Hematopoietic multipotent progenitor cell treated with erythropoietin and hydrocortisone succinate and interleukin-3 and kit ligand, for 8 days (in vitro differentiated cells): ENCODE results near the gene SHOC2.

Source experiments
- DNase-seq: peaks from one replicate; pipeline ENCODE4 v3.0.0-alpha.2; 2015

SHOC2 gene

DNA sequence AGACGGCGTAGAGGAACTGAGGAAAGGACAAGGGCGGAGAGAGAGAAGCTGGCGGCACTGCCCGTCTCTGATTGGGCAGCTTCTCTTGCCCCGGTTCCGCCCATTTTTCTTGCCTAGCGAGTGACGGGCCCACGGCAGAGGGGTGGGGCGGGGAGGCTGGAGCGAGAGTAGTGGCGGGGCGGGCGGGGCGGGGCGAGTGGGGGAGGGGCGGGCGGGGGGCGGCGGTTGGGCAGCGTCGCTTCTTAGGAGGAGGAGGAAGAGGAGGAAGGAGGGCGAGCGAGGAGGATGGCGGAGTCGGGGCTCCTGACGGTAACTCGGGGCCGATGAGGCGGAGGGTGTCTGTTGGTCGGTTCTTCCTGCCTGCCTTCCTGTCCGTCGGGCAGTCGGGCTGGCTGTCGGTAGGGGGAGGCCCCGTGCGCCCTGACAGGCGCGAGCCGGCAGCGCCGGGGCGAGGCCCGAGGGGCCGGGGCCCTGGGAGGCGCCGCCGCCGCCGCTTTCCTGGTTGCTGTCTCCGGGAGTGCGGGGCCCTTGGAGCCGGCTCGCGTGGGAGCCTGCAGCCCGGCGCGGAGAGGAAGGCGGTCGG lies at the start of gene SHOC2:
Gene SHOC2, plus strand, starts transcription at position 256 of the 583 bp plus-strand sequence. CDS start 44,755 bp downstream, outside the sequence.
- no peak for DNase-seq

DNA sequence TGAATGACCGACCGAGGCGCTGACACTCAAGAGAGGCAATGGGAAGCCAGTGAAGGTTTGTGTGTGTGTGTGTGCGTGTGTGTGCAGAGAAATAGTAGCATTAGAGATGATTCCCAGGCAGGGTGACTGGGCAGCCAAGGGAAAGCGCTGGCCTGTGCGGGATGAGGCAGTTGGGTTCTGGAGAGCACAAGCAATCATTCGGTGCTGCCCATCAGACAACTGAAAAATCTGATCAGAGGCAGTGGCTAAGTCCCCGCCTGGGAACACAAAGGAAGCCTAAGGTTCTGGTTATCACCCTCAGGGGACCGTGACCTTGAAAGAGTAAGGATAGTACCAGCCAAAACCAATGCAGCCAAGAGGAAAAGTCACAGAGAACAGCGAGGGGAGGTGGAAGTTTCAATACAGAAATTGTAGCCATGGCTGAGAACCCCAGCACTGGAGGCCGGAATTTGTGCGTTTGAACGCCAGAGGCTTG lies 48.5 kb upstream of the SHOC2 start:
- no peak for DNase-seq

DNA sequence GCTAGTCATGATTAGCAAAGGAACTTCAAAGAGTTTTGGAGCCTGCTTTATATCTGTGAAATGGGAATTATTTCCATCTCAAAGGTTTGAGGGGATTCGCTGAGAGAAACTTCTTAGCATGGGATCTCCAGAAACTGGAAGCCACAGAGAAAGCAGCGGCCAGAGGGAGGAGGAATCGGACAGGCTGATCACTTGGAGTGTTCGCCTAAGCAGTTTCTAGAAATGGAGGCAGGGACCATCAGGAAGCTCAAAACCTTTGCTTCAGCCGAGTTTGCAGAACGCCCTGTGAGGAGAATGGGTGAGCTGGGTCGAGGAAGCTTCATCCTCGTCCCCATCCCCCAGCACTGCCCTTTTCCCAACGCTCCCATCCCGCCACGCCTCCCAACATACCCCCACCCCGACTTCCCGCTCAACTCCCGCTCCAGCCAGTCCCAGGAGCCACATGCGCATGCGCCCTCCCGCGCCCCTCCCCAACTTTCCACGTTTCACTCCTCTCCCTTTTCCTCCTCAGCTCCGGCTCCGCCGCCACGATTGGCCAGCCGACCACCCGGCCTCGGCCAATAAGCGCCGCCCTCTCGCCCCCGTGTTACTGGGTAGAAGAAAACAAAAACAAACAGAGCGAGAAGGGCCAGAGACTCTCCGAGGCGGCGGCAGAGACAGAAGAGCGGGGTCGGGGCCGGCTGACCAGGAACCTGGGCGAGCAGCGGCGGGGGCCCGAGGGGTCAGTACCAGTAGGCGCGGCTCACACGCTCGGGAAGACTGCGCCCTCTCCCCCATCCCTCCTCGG lies 47.9 kb upstream of the SHOC2 start, which contains the start of gene PDCD4:
Gene PDCD4, plus strand, starts transcription at position 631 of the 787 bp plus-strand sequence. CDS start 4,100 bp downstream, outside the sequence.
- peak; percentile 97 for DNase-seq

DNA sequence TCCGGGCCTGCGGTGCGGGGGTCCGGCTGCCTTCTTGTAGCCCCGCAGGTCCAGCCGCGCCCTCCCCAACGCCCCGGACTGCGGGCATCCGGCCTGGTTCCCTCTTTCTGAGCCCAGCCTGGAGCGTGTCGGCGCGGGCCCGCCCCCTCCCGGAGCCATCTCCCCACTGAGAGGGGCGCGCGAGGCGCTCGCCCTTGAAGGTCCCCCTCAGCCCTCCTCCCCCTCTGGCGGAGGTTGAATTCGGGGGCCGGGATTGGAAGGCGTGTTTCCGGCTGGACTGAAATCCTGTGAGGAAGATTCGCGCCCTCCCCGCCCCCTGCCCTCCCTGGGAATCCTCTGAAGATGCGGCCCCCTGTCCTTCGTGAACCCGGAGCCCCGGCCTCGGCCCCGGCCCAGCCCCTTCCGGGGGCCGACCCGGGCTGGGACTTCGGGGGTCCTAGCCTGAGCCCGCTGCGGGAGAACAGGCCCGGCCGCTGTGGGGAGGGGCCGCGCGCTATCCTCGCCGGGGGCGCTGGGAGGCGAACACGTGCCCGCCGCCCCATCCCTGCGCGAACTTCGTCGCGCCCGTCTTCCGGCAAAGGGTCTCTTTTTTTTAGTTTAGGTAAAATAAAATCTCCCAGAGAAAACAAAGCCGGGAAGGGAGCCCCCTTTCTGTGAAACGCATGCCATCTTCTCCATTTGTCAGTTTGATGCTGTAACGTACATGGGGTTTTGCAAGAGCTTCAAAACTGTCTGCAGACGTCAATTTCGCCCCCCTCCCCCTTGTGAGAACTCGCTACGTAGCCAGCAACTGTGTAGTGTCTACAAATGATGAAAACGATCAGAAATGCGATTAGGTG lies 47.0 kb upstream of the SHOC2 start:
- peak; percentile 89 for DNase-seq

DNA sequence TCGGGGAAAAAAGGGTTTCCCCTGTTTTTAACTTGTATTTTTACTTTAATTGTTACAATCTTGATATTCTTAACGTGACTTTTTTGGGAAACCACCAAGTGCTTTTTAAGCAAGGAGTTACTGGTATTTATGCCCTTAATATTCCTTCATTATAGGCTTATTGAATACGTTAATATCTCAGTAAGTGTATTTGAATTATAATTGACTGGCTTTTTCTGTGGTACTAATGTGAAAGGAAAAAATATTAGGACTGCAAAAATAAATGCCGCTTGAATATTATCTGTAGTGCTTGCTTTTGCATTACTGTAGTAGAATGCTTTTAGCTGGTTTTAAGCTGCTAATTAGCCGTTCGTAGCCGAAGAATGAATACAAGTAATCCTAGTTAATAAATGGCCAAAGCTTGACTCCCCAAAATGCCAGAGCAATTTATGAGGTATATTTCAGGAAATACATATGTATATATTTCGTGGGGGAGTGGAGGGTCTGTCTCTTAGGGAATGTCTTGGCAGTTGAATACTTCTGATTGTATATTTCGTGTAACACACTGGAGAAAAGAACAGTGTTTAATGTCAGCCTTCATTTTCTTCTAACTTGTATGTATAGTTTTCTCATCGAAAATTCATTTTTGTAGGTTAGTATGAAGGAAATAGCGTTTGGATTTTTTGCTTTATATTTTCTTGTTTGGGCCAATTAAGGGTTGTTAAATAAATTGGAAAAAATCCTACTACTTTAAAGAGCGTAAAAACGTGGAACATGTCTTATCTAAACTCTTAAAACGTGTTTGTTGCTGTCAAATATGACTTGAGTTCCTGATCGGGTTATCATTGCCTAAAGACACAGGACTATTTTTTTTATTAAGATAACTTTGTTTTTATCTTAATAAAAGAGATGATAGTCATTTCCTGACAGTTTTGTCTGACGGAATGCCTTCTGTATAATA lies 46.1 kb upstream of the SHOC2 start:
- peak; percentile 49 for DNase-seq

DNA sequence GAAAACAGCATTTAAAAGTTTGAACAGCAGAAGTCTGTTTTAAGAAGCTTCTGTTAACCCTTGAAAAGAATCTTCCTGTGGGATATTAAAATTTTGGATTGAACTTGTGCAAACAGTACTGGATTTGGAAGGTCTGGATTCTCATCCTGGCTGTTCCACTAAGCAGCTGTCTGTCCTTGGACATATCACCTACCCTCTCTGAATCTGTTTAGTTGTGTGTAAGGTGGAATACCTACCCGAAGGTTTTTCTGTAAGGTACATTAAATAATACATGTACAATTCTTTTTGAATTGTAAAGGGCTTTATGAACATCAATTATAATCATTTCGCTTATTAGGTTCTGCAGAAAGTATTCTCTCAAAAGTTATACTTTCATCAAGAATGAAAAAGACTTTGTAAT lies 45.5 kb upstream of the SHOC2 start:
- no peak for DNase-seq

DNA sequence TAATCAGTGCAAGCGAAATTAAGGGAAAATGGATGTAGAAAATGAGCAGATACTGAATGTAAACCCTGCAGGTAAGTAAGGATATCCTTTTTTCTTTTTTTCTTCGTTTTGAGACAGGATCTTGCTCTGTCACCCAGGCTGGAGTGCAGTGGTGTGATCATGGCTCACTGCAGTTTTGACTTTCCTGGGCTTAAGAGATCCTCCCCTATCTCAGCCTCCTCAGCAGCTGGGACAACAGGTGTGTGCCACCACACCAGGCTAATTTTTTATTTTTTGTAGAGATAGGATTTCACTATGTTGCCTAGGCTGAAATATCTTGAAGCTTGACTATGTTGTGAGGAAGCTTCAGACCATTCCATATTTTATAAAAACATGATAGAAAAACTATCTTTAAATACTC lies 43.4 kb upstream of the SHOC2 start:
- DNase-seq = no peak

DNA sequence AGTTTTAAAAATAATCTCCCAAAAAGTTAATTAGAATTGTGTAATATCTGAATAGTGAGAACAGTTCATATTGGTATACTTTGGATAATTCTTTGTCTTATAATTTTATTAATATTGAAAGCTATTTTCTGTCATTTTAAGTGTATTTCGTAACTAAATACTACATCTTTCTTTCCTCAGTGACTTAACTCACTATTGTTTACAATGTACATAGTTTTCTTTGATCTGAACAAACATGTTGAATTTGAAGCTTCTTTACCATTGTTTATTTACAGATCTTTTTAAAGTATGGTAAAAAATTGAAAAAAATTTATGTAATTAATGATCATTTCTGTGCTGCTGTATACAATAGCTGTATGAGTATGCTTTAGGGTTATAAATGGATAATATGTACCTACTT lies 42.6 kb upstream of the SHOC2 start:
- DNase-seq = no peak

DNA sequence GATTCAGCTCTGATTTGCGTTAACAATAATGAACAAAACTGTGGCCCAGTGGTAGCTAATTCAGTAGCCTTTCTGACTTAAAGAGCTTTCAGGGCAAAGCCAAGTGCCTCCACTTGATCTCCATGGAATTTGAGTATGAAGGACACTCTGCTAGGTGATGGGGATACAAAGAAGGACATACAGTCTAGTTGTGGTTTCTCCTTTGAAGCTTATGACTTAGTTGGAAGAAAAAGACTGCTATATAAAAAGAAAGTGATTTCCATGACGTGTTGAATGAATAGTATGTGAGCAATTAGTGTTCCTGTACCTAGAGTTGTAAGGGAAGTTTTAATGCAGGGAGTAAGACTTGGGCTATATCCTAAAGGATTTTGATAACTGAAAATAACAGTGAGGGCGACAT lies 39.4 kb upstream of the SHOC2 start:
- no peak for DNase-seq

DNA sequence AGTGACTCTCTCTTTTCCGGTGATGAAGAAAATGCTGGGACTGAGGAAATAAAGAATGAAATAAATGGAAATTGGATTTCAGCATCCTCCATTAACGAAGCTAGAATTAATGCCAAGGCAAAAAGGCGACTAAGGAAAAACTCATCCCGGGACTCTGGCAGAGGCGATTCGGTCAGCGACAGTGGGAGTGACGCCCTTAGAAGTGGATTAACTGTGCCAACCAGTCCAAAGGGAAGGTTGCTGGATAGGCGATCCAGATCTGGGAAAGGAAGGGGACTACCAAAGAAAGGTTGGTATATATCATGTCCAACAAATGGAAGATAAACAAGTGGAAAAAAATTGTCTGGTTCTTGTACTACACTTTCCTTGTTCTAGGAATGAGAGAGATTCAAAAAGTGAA lies 38.2 kb upstream of the SHOC2 start:
- DNase-seq = no peak

DNA sequence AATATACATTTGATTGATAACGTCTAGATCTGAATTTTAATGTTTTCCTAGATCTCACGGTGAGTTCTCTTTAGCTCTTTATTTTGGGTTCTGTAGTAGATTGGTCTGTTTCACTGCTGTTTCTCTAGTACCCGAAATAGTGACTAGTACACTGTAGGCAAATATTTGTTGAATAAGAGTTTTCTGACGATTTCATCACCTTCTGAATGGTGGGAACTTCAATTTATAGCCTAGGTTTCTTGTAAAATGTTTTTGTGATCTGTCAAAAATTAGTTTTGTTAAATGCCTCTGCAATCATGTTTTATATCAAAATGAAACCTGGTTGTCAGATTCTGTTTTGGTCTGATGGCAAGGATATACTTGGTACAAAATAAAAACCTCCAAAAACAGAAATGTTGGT lies 37.5 kb upstream of the SHOC2 start:
- no peak for DNase-seq

DNA sequence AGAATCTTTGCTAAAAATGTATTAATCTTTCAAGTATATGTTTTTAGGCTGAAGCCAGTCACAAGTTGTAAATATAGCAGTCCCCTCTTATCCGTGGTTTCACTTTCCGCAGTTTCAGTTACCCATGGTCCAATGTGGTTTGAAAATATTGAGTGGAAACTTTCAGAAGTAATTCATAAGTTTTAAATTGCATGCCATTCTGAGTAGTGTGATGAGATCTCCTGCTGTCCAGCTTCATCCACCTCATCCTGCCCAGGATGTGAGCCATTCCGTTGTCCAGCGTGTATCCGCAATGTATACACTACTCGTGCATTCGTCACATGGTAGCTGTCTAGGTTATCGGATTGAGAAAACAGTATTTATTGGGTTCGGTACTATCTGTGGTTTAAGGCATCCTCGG lies 35.5 kb upstream of the SHOC2 start:
- peak; percentile 22 for DNase-seq

DNA sequence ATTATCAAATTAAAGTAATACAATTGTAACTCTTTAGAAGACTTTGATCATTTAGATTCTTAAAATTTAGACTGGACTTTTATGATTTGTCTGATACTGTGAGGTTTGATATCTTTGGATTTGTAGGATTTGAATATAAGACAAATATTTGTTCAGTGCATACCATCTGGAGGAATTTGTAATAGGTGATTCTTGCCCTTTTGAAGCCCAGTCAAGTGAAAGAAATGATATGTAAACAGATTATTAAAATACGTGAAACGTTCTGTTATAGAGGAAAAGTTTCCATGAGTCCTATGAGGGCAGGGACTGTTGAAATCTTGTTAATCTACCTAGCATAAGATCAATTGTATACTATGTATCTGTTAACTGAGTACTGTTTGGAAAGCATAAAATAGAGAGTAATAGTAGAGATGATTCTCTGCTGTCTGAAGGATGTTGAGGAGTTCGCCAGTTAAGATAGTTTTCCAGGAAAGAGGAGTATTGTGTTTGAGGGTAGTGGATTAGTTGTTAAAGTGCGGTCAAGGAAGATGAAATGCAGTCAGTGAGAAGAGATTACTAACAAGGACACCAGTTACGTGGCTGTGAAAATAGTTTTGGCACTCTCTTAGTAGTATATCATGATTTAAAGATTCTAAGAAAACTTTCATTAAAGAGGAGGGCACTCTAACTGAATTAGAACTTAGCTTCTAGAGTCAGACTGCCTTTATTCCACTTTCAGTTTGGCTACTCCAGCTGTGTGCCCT lies 33.3 kb upstream of the SHOC2 start:
- DNase-seq = no peak

DNA sequence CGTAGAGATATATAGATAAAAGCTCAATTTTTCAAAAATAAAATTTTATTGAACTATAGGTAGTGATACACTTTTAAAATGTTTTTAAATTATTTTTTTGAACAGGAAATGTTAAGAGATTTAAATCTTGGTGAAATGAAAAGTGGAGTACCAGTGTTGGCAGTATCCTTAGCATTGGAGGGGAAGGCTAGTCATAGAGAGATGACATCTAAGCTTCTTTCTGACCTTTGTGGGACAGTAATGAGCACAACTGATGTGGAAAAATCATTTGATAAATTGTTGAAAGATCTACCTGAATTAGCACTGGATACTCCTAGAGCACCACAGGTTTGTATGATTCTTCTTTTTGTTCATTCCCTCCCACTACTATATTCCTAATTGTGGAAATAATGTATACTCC lies 31.8 kb upstream of the SHOC2 start:
- DNase-seq = no peak

DNA sequence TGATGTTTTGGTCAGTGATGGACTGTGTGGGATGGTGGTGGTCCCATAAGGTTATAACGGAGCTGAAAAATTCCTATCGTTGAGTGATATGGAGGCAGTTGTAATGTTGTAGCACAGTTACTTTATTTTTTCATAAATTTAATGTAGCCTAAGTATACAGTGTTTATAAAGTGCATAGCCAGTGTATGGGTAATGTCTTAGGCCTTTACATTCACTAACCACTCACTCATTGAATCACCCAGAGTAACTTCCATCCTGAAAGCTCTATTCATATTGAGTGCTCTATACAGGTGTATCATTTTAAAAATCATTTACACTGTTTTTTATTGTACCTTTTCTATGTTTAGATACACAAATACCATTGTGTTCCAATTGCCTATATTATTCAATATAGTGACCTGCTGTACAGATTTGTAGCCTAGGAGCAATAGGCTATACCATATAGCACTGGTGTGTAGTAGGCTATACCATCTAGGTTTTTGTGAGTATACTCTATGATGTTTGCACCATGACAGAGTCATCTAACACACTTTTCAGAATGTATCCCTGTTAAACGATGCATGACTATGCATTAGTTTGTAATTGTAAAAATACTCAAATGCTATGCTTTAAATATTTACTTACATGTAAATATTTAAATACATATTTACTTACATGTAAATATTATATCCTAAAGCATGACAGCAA lies 26.7 kb upstream of the SHOC2 start:
- no peak for DNase-seq

DNA sequence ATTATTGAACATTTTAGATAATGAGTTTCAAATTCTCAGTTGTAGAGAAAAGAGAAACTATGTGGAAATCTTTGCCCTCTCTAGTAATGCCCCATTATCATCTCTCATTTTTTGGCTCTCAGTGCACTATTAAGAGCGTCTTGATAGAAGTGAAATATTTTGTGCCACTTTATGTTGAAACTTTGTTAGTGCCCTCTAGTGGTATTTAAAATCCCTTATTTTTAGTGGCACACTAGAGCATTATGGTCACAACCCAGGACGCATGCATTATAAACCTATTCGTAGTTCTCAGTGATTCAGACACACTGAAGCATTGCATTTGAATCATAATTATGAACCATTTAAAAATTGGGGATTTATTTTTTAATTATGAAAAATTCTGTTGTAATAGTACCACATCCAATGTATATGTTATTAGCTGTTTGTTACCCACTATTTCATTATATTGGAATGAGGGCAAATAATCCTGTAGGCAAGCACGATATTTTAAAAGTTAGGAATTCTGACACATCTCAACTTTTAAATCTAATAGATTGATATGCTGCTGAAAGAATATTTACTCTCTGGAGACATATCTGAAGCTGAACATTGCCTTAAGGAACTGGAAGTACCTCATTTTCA lies 25.7 kb upstream of the SHOC2 start:
- DNase-seq = peak; percentile 82

DNA sequence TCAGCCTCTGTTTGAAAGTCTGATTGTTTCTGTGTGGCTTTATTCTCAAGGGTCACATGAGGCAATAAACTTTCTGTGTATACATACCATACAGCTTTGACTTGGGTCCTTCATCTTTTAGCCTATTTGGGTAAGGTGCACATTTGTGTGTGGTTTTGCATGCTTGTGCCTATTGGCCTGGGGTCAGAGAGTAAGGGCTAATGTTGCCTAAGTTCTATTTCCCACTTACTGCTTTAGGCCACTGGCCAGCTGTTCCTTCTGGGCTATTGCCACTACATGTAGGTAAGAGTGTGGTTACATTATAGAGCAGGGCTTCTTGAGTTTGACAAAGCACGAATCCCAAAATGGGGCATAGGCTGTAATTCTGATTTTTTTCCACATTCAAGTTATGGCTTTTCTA lies 22.2 kb upstream of the SHOC2 start:
- no peak for DNase-seq

DNA sequence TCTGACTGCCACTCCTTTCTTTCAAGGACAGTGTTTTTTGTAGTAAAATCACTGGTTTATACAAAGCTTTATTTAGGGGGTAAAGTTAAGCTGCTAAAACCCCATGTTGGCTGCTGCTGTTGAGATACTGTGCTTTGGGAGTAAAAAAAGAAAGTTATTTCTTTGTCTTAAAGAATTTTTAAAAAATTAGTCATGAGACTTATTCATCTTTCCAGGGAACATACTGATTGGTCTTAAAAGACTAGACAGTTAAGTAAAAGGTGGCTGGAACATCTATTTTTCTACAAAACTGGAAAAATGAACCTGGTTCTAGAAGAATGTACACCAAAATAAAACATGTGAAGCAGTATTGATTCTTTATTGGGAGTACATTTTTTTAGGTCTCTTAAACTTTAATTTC lies 21.0 kb upstream of the SHOC2 start:
- no peak for DNase-seq

DNA sequence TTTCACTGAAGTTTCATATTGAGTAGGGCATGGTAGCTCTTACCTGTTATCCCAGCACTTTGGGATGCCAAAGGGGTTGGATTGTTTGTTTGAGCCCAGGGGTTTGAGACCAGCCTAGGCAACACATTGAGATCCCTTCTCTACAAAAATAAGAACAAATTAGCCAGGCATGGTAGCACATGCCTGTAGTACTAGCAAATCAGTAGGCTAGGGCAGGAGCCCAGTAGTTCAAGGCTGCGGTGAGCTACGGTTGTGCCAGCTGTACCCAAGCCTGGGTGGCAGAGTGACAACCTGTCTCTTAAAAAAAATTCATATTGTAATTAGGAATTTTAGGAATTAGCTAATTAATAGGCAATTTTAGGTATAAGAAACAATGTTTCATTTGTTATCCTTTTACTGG lies 18.4 kb upstream of the SHOC2 start:
- no peak for DNase-seq
